ENCODE measurements around the gene TMEM53. TPM values are rescaled to one million over a fixed set of nuclear protein-coding genes. Genes with fewer than 3 reads are reported as not detected.

TMEM53 gene
- total RNA-seq (2021; fragmentation: NEBNext Ultra II Directional; extraction: Animal tissue kit (Norgen Biotek cat#: 25700)), result 1 to 10 TPM; 3.2 to 5.0 (median 4.4) TPM
- long read RNA-seq, partial matches to known transcripts, result 0 of 6 reads
- long read RNA-seq, other reads (novel, unspliced or antisense), result 0 of 6 reads

DNA sequence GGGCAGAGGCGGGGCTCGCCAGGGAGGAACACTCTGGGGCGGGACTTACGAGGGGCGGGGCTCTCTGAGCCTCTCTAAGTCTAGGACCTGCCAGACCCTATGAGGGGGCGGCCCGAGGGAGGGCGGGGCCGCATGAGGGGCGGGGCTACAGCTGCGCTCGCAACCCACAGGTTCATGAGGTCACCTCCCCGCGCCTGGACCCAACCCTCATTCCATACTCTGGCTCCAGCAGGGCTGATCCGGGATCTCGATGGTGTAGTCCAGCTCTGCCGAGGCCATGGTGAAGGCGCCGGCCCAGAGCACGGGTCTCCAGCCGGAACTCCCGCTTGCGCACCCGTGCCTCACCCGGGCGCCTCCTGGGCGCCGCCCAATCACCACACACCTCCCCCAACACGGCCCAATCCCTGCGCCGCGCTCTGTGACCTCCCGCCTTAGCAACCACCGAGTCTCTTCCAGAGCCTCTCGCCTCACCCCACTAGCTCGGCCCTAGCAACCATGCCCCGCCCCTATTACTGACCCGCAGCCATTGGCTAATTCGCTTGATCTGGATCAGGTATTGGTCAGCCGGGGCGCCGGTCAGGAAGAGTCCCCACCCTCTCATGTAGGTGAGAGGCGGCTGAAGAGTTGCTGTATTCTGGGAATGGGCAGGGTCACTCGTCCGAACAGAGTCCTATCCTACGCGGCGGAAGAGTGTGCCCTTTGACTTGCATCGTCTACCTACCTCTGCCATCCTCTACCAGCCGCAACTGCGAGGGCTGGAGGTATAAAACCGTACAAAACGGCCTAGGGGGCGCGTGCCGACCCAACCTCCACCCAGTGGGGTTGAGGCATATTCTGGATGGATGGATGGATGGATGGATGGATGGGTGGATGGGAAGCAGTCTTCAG is at the start of gene TMEM53, which contains the start of gene ARMH1:
Gene TMEM53, minus strand, starts transcription at position 369 of the 888 bp plus-strand sequence. Its CDS starts 90 bp downstream, at position 279.
Gene ARMH1, plus strand, starts transcription at position 602 of the 888 bp plus-strand sequence. CDS start 14,984 bp downstream, outside the sequence.
- Mint-ChIP-seq H3K9me3 (no peaks in the 10 kb centered on the region), H3K4me1 (ENCODE audit: low read depth) (peaks cover 31% of the 10 kb centered on the region), H3K27me3 (ENCODE audit: insufficient read depth) (peaks cover 2% of the 10 kb centered on the region; the same call in 1 of the 2 replicates), H3K36me3 (ENCODE audit: low read depth) (no peaks in the 10 kb centered on the region), H3K4me3 (peak within 1 kb of the TSS; percentile 90), H3K27ac (peak within 1 kb of the TSS; percentile 89)
- peak; percentile 99 for DNase-seq
- TF ChIP-seq, protein P1, sequence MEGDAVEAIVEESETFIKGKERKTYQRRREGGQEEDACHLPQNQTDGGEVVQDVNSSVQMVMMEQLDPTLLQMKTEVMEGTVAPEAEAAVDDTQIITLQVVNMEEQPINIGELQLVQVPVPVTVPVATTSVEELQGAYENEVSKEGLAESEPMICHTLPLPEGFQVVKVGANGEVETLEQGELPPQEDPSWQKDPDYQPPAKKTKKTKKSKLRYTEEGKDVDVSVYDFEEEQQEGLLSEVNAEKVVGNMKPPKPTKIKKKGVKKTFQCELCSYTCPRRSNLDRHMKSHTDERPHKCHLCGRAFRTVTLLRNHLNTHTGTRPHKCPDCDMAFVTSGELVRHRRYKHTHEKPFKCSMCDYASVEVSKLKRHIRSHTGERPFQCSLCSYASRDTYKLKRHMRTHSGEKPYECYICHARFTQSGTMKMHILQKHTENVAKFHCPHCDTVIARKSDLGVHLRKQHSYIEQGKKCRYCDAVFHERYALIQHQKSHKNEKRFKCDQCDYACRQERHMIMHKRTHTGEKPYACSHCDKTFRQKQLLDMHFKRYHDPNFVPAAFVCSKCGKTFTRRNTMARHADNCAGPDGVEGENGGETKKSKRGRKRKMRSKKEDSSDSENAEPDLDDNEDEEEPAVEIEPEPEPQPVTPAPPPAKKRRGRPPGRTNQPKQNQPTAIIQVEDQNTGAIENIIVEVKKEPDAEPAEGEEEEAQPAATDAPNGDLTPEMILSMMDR (IDR thresholded peaks at IDR 0.05), result no peak

- Mint-ChIP-seq H3K27ac (no peak overlapping the region), H3K4me3 (no peak overlapping the region), H3K27me3 (ENCODE audit: insufficient read depth) (peaks cover 4% of the 10 kb centered on the region), H3K9me3 (no peaks in the 10 kb centered on the region), H3K4me1 (ENCODE audit: low read depth) (peaks cover 24% of the 10 kb centered on the region), H3K36me3 (ENCODE audit: low read depth) (no peaks in the 10 kb centered on the region)
- TF ChIP-seq, protein P1 (IDR thresholded peaks at IDR 0.05), result no peak
- DNase-seq, result no peak
These were observed 49.4 kb upstream of the TMEM53 start for GRCh38 chr1:44723496-44724295.

- peaks cover 25% of the 10 kb centered on the region for H3K4me1 Mint-ChIP-seq (ENCODE audit: low read depth)
- no peaks in the 10 kb centered on the region for H3K36me3 Mint-ChIP-seq (ENCODE audit: low read depth)
- H3K27ac Mint-ChIP-seq, result no peak overlapping the region
- no peak overlapping the region for H3K4me3 Mint-ChIP-seq
- peaks cover 4% of the 10 kb centered on the region for H3K27me3 Mint-ChIP-seq (ENCODE audit: insufficient read depth)
- no peaks in the 10 kb centered on the region for H3K9me3 Mint-ChIP-seq
- DNase-seq, result no peak
- TF ChIP-seq, protein P1 (IDR thresholded peaks at IDR 0.05), result no peak
These were observed 48.8 kb upstream of the TMEM53 start for GRCh38 chr1:44723064-44723463.

DNA sequence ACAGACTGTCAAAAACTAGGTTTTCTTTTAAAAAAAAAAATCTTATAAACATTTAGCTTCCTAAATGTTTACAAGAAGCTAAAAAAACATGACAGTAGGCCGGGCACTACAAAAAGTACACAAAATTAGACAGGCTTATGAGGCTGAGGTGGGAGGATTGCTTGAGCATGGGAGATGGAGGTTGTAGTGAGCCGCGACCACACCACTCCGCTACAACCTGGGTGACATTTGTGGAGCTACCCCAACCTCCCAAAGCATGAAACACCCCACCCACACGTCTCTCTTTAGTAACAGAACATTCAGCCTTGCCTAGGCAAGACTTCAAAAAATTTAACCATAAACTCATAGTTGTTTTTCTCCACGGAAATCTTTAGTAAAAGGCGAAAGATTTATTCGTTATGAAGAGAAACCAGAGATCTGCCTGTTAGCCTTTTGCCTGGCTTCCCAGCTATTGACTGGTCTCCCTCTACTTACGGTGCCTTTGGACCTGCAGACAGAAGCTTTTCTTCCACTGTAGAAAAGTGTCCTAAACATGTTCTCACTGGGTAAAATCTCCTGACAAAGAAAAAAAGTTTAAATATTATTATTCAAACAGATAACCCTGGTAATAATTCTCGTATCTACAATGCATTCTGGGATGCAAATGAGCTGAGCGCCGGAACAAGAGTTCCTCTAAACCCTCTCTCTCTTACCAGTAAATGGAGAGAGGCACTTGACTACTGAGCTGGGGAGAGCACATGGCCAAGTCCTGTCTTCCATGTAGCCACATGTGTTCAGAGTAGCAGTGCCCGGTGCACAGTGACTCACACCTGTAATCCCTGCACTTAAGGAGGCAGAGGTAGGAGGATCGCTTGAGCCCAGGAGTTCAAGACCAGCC is 47.4 kb upstream of the TMEM53 start:
- peak; percentile 57 for DNase-seq
- Mint-ChIP-seq H3K36me3 (ENCODE audit: low read depth) (no peaks in the 10 kb centered on the region), H3K4me3 (no peak overlapping the region), H3K27ac (peak overlapping the region; percentile 51; the same call in 1 of the 2 replicates), H3K9me3 (no peaks in the 10 kb centered on the region), H3K4me1 (ENCODE audit: low read depth) (peaks cover 16% of the 10 kb centered on the region), H3K27me3 (ENCODE audit: insufficient read depth) (peaks cover 9% of the 10 kb centered on the region)
- TF ChIP-seq, protein P1 (IDR thresholded peaks at IDR 0.05), result no peak
